WTC11 (cell line): ENCODE results near the gene WDR76.

Experiments
- CTCF ChIP-seq: fragments of 200-600 bp; IDR thresholded peaks from 2 replicates; pipeline ENCODE4 v1.8.0; 2022; ENCODE audit warnings: antibody characterized with exemption
- KAT7 ChIP-seq: sonication (generic); formaldehyde crosslinking; IDR thresholded peaks from 2 replicates; pipeline ENCODE4 v1.8.1; 2023; ENCODE audit warnings: missing genetic modification reagents, mild to moderate bottlenecking, borderline replicate concordance
- NR2C2 ChIP-seq: sonication (generic); formaldehyde crosslinking; IDR thresholded peaks from 2 replicates; pipeline ENCODE4 v1.8.0; 2022; ENCODE audit warnings: mild to moderate bottlenecking, missing genetic modification reagents
- USF1 ChIP-seq: sonication (generic); formaldehyde crosslinking; IDR thresholded peaks from 2 replicates; pipeline ENCODE4 v1.8.0; 2022; ENCODE audit warnings: mild to moderate bottlenecking, missing genetic modification reagents
- ZNF317 ChIP-seq: sonication (generic); formaldehyde crosslinking; IDR thresholded peaks from 2 replicates; pipeline ENCODE4 v1.8.1; 2023; ENCODE audit warnings: low read depth, mild to moderate bottlenecking, moderate library complexity, missing genetic modification reagents, borderline replicate concordance
- TF ChIP-seq, protein P1 (sequence below): sonication (generic); formaldehyde crosslinking; IDR thresholded peaks from 2 replicates; pipeline ENCODE4 v1.8.0; 2022; ENCODE audit warnings: mild to moderate bottlenecking, missing genetic modification reagents
- TF ChIP-seq, protein P2 (sequence below): sonication (generic); formaldehyde crosslinking; IDR thresholded peaks from 2 replicates; pipeline ENCODE4 v1.8.1; 2022; ENCODE audit warnings: mild to moderate bottlenecking, missing genetic modification reagents, moderate library complexity, borderline replicate concordance

- TF ChIP-seq CTCF (no peak), KAT7 (CRISPR knock-in tag) (no peak), USF1 (CRISPR knock-in tag) (no peak), ZNF317 (CRISPR knock-in tag) (no peak), NR2C2 (CRISPR knock-in tag) (no peak)
- TF ChIP-seq, protein P1, sequence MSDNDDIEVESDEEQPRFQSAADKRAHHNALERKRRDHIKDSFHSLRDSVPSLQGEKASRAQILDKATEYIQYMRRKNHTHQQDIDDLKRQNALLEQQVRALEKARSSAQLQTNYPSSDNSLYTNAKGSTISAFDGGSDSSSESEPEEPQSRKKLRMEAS = no peak
- TF ChIP-seq, protein P2, sequence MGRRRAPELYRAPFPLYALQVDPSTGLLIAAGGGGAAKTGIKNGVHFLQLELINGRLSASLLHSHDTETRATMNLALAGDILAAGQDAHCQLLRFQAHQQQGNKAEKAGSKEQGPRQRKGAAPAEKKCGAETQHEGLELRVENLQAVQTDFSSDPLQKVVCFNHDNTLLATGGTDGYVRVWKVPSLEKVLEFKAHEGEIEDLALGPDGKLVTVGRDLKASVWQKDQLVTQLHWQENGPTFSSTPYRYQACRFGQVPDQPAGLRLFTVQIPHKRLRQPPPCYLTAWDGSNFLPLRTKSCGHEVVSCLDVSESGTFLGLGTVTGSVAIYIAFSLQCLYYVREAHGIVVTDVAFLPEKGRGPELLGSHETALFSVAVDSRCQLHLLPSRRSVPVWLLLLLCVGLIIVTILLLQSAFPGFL = no peak
Measured at GRCh38 chr15:43821505-43821904, 5.3 kb upstream of the WDR76 start.
